ENCODE data around the gene MYO1G. TPM values are rescaled to one million over a fixed set of nuclear protein-coding genes. Genes with fewer than 3 reads are reported as not detected.

MYO1G gene
- total RNA-seq, 1 donor from 2014 or later, result 154 TPM

- Mint-ChIP-seq H3K4me1 (peaks cover 32% of the 10 kb centered on the region), H3K36me3 (ENCODE audit: low read depth) (peaks cover 77% of the 10 kb centered on the region), H3K9me3 (no peaks in the 10 kb centered on the region), H3K4me3 (no peak overlapping the region), H3K27ac (no peak overlapping the region), H3K27me3 (no peaks in the 10 kb centered on the region)
- ATAC-seq (ENCODE audit: low read depth) (peak; percentile 26), DNase-seq (no peak)
- ChIA-PET CTCF (interaction anchor here (0.7 to 4.9 kb wide), 19 partner anchors 9 to 162 kb away, joined by 3 to 100 read pairs (median 4); partner anchors contain the start of gene CCM2), POLR2A (interaction anchor here (0.6 to 4.6 kb wide), 11 partner anchors 8 to 138 kb away, joined by 3 to 42 read pairs (median 5); partner anchors contain the start of genes CCM2, H2AZ2 and TBRG4)
- TF ChIP-seq CTCF (IDR thresholded peaks at IDR 0.05), result no peak
- intact Hi-C loops (cut with micrococcal nuclease), result loop anchor here (1.0 kb wide), 1 partner anchor 162 kb away; no protein-coding TSS in a partner anchor
Measured at GRCh38 chr7:44973610-44974401, 5.0 kb downstream of the MYO1G start.

DNA sequence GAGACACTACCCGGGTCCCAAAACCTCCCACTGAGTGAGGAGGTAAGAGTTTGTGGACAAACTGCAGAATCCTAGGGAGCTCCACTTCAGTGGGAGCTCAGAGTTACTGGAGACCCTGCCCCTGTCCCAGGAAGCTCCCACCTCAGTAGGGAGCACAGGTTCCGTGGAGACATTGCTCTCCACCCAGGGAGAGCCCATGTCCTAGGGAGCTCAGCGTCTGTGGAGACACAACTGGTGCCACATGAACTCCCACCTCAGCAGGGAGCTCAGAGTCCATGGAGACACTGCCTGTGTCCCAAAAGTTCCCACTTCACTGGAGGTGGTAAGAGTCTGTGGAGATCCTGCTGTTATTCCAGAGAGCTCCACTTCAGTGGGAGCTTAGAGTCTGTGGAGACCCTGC, 6.3 kb downstream of the MYO1G start:
- ATAC-seq (ENCODE audit: low read depth), result no peak
- H3K9me3 Mint-ChIP-seq, result no peaks in the 10 kb centered on the region
- peaks cover 26% of the 10 kb centered on the region for H3K4me1 Mint-ChIP-seq
- H3K4me3 Mint-ChIP-seq, result no peak overlapping the region
- ChIA-PET POLR2A (interaction anchor here (0.5 to 4.6 kb wide), 11 partner anchors 8 to 398 kb away, joined by 3 to 42 read pairs (median 6); partner anchors contain the start of genes CCM2 and TBRG4), CTCF (interaction anchor here (1.1 to 4.9 kb wide), 8 partner anchors 10 to 164 kb away, joined by 3 to 100 read pairs (median 8); partner anchors contain the start of gene CCM2)
- no peaks in the 10 kb centered on the region for H3K27me3 Mint-ChIP-seq
- H3K27ac Mint-ChIP-seq, result peak overlapping the region; percentile 24
- TF ChIP-seq CTCF (IDR thresholded peaks at IDR 0.05), result no peak
- DNase-seq, result no peak
- H3K36me3 Mint-ChIP-seq (ENCODE audit: low read depth), result peaks cover 80% of the 10 kb centered on the region
- intact Hi-C loops (cut with micrococcal nuclease), result no loop called here

- POLR2A ChIA-PET, result interaction anchor here (0.5 to 4.6 kb wide), 8 partner anchors 9 to 335 kb away, joined by 3 to 42 read pairs (median 6); partner anchors contain the start of genes CCM2 and TBRG4
- TF ChIP-seq CTCF (IDR thresholded peaks at IDR 0.05), result no peak
Measured at GRCh38 chr7:44971902-44972441, 6.8 kb downstream of the MYO1G start.

GRCh38 chr7:44971188-44971901, 7.5 kb downstream of the MYO1G start:
- H3K9me3 Mint-ChIP-seq, result no peaks in the 10 kb centered on the region
- peaks cover 21% of the 10 kb centered on the region for H3K4me1 Mint-ChIP-seq
- no peaks in the 10 kb centered on the region for H3K27me3 Mint-ChIP-seq
- TF ChIP-seq CTCF (IDR thresholded peaks at IDR 0.05), result no peak
- peaks cover 85% of the 10 kb centered on the region for H3K36me3 Mint-ChIP-seq (ENCODE audit: low read depth)
- H3K4me3 Mint-ChIP-seq, result no peak overlapping the region
- DNase-seq (no peak), ATAC-seq (ENCODE audit: low read depth) (no peak)
- H3K27ac Mint-ChIP-seq, result no peak overlapping the region
- ChIA-PET POLR2A (interaction anchor here (4.6 kb wide), 1 partner anchor 57 kb away, joined by 41 read pairs; no protein-coding TSS in a partner anchor), CTCF (interaction anchor here (4.9 kb wide), 1 partner anchor 165 kb away, joined by 100 read pairs; no protein-coding TSS in a partner anchor)
- intact Hi-C loops (cut with micrococcal nuclease), result no loop called here

More at GRCh38 chr7:44971902-44972441, 6.8 kb downstream of the MYO1G start:
- Mint-ChIP-seq H3K27ac (no peak overlapping the region), H3K9me3 (no peaks in the 10 kb centered on the region), H3K4me1 (peaks cover 27% of the 10 kb centered on the region), H3K4me3 (no peak overlapping the region), H3K36me3 (ENCODE audit: low read depth) (peaks cover 84% of the 10 kb centered on the region), H3K27me3 (no peaks in the 10 kb centered on the region)
- intact Hi-C loops (cut with micrococcal nuclease), result no loop called here
- ATAC-seq (ENCODE audit: low read depth) (no peak), DNase-seq (no peak)
- CTCF ChIA-PET, result interaction anchor here (4.9 kb wide), 1 partner anchor 164 kb away, joined by 100 read pairs; no protein-coding TSS in a partner anchor

Measured in activated B cell treated with CpG ODN at 0.5 μM for 24 hours (primary cell).